NCI-H748 (cell line): ENCODE results near the gene ALK.

Source experiments
- DNase-seq: peaks from one replicate; lab custom pipeline; 2025; ENCODE audit not compliant: unreplicated experiment; lab: John Stamatoyannopoulos, UW

Gene ALK

DNA sequence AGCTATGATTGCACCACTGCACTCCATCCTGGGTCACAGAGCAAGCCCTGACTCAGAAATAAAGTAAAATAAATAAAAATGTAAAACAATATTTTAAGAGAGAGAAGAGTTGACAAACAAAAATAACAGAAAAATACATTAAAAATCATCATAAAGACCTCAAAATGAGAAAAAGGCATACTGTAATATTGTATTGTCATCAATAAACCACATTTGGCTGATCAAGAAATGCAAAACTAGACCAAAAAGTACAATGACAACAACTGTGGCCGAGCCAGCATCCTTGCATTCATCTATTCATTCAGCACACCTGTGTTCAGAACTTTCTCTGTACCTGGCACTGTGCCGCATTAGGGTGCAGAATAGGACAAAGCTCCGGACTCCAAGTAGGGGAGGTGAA is 121.8 kb downstream of the ALK start:
- no peak for DNase-seq

DNA sequence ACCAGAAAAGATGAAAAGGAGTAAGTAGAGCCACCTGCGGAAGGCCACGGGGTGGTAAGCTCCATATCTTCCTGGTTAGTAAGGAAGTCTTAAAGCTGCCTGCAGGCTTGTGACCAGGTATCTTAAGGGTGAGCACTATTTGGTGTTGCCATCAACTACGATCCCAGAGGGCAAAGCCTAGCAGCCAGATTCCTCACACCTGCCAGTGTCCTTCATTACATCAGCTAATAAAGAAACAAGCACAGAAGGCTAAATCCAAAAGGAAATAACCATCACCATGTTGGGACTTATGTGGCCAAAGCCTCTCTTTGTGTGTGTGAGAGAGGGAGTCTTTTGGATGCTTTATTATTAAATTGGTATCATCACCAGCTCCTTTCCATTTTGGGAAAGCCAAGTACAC is 123.5 kb downstream of the ALK start:
- no peak for DNase-seq

DNA sequence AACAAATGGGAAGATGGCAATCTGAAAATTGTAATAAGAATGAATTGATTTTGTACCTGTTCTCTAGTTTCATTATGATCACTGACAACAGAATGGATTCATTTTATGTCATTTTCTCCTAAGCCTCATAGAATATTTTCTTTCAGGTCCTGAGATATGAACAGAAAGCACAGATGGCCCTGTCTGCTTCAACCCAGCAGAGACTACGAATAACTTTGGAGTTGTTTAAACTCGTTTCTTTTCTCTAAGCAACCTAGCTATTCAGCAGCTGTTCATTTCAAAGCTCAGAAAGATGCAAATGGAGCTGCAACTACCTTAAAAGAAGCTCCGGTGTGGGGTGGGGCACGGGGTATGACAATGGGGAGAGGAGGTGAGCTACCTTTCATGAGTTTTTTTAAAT is 124.9 kb downstream of the ALK start:
- DNase-seq, result no peak

DNA sequence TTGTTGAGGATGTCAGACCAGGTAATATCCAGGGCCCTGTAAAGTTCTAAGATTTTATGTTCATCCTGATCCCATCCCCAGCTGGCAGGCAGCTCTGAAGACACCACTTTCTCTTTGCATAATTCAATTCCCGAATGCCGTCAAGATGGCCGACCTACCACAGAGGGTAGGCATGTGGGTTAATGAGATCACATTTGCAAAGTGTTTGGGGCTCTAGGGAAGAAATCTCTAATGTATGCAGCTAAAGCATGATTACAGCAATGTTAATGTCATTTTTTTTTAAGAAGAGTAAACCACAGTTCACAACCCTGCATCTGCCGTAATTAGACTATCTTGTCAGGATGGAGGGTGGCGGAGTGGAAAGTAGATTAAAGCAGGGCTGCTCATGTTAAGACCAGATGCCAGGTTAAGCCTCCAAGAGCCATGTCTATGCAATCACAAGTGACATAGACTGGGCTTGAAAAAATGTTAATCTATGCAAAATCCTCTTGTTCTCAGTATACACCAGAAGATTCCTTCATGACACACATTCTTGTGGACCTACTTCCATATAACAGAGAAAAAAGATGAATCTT is 131.4 kb downstream of the ALK start:
- DNase-seq, result no peak

DNA sequence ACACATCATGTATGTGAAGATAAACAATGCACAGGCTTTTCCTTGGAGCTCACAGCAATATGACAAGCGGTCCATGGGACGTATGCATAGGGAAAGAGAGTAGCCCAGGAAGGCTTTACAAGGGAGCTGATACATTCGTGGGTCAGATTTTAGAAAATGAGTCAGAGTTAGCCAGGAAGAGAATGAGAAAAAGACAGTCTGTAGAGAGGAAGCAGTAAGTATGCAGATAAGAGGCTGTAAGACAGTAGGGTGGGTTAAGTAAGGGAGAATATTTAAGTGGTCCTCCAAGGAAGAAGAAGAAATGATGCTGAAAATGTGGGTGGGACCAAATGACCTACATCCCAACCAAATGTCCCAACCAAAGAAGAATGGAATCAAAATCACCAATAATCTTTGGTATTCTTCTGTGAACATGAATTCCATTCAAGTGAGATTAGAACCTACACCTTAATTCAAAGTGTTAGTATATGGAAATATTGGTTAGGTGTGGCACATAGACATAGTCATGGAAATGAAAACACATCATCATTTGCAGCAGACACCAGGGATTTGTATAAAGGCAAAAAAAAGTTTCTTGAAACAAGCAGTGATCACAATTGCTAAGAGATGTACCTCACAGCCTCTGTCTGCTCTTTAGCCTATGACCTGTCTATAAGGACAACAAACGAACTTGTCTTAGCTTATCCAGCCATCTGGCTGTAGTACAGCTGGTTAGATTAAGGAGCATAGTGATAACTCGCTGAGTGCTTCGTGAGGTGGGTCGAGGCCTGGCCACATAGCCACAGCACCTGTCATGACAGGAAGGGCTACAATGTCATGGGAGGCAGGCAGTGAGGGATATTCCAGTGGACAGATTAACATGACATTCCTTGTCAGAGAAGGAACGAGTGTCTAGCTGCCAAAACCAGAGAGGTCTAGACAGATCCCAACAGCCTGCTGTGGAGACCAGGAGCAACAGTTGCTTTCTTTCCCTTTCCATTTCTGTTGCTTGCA is 133.6 kb downstream of the ALK start:
- DNase-seq, result no peak

DNA sequence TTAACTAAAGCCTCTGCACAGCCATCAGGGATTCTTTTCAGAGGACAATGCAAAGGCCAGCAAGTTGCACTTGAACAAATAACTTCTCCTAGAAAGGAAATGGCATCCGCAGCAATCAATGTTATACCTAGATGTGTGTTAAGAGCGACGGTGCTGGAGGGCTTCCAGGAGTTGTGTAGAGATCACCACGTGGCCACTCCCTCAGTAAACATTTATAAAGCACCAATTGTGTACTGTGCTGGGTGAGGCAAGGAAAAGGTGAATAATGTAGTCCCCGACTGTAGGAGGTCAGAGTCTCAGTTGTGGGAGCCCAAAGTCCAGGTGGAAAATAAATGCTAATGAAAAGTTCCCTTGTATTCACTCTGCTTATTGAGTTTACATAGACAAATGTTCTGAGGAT is 135.0 kb downstream of the ALK start:
- DNase-seq, result no peak

DNA sequence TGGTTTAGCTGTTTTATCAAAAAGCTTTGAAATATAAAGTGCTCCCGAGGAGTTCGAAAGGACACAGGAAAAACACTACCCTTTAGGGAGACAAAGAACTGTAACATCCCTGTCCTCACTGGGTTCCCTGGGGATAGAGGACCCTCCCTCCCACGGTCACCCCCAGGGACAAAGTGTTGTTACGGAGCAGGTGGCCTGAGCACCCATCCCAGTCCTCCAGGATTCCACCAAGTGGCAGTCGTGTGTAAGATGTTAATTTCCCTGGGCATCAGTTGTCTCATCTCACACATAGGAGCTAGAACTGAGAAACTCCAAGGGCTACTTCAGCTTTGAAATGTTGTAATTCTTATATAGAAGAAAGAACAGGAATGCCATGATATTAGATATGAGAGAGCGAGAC is 137.7 kb downstream of the ALK start:
- DNase-seq, result no peak

DNA sequence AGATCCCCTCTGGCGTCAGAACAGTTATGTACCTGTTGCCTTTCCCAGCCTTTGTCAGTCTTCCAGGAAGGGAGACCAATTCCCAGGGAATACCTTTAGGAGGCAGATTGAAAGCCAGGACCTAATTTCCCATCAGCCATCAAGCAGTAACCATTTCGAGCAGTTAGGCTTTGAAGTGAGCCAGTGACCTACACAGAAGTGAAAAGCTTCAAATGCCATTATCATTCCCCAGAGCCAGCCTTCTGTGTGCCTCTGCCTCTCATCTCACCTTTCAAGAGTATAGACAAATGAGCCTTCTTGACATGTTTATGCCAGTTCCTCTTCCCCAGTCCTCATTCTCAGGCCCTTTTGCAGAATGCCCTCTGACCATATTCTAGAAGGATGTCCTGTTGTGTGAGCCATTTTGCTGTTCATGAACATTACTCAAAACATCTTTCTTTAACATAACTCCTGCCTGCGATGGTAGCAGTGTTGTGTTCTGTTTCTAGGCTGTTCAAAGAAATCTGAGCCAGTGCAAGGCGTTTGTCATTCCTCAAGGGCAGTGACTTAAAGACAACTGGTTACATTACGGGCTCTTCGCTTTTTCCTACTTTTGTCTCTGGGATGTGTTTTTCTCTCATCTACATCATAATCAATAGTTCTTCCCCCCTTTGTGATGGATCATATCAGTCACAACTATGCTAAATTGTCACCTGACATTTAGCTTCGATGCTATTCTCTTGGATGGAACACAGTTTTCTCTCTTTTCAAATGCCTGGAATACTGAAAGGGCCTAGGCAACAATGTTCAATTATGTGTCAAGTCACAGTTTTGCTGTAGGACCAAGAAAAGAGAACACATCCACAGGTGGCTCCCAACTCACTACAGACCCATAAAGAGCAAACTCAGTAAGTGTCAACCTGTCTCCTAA is 138.6 kb downstream of the ALK start:
- no peak for DNase-seq

DNA sequence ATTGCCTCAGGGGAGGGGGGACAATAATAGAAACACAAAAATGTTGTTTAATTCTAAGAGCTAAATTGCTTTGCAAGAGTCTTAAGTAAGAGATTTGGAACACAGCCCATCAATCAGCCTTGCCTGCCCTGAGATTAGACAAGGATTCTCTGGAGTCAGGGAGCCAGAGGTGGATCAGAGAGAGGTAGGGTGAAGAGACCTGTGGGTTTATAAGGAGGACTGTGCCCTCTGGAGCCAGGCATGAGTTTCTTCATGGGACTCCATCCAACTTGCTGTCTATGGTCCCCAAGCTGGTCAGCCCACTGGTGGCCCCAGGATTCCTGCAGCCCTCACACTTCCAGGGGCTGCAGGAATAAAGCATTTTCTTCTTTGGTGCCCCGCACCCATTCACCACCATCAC is 139.3 kb downstream of the ALK start:
- no peak for DNase-seq

DNA sequence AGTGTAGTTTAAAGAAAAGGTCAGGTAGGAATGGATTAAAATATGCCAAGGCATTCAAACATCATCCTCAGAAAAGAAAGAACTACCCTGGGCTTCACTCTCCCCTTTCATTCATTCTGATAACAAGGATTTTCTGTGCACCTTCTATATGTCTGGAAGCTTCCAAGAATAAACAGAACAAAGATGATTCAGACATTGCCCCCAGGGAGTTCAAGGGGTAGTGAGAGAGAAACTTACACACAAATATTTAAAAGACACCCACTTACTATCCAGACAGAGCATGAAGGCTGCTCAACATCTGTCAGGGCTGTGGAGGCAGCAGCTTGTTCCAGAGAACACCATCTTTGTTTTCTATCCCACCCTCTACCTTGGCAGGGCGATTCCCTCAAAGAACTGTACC is 140.5 kb downstream of the ALK start:
- no peak for DNase-seq

DNA sequence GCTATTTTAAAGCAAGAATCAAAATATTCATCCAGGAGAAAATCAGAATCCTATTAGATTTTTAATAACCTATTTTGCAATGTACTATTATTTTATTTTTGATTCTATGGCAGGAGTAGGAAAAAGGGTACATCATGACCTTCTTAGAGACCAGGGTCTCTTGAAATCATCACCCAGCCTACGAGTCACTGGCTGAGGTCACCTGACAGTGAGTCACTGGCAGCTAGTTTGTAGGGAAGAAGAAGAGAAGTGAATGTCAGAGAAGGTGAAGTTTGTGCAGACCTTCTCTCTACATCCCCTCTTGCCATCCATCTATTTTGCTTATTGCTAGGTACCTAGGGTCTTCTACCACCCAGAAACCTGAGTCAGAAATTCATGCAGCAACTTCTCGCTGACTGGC is 144.2 kb downstream of the ALK start:
- DNase-seq, result no peak

DNA sequence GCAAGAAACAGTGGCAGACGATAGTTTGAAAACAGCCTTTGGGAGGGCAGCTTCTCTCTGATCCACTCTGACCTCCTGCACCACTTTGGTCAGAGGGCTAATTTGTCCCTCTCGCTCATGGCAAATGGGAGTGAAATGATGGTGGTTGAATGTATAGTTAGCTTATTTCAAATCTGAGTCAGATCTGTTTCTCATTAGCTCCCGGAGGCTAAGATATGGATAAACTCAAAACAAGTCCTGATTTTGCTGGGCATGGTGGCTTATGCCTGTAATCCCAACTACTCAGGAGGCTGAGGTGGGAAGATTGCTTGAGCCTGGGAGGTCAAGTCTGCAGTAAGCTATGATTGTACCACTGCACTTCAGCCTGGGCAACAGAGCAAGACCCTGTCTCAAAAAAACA is 145.0 kb downstream of the ALK start:
- no peak for DNase-seq

DNA sequence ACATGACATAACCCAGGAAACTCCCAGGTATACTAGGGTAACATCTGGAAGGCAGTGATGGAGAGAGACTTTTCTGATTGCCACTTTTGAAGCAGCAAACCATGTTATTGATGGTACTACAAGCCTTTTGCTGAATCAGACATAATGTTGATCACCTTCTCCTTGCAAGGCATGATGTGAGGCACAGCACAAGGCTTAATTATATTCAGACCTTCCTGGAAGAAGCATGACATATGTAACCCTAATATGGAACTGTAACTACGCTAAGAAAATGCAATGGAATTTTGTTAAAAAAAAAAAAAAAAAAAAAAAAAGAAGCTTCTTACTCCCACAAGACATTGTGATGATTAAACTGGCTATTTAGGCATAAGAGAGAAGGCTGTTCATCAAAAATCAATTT is 145.4 kb downstream of the ALK start:
- no peak for DNase-seq

DNA sequence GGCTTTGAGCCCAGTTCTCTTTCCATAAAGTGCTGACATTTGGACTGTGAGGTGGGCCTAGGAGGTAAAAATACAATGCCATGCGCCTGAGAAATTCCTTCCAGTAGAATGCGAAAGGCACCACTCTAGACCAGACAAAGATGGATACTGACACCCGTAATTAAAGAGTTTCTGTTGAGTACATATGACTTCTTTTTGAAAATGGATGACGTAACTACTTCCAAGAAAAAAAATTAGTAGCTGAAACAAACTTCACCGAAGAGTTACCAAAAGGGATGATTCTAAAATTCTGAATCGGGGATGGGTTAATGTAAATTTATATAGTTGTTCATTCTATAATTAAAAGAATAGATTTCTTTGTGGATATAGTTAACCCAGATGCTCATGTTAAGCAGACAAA is 146.8 kb downstream of the ALK start:
- DNase-seq, result no peak

DNA sequence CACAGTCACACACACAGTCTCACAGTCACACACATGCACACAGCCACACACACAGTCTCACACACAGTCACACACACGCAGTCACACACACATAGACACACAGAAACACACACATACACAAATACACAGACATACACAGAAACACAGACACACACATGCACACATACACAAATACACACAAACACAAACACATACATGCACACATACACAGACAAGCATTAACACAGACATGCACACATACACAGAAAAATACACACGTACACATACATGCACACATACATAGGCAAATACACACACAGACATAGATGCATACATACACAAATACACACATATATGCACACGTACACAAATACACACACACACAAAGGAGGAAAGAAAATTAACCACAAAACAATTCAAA is 150.5 kb downstream of the ALK start:
- DNase-seq, result no peak

DNA sequence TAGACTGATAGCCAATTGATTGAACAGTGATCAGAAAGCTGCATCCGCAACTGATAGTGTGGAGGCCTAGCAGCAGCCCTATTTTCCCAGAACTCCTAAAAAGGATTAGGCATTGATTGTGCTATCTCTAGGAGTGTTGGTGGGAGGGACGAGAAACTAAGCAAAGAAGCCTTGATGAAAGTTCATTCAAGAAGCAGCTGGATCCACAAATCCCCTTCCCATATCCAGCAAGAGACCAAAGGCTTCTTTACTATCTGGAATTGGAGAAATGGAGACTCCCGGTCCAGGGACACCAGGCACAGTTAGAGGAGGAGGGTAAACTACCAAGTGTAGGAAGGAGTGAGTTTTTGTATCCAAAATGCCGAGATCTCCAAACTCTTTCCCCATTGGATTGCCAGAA is 151.5 kb downstream of the ALK start:
- no peak for DNase-seq

DNA sequence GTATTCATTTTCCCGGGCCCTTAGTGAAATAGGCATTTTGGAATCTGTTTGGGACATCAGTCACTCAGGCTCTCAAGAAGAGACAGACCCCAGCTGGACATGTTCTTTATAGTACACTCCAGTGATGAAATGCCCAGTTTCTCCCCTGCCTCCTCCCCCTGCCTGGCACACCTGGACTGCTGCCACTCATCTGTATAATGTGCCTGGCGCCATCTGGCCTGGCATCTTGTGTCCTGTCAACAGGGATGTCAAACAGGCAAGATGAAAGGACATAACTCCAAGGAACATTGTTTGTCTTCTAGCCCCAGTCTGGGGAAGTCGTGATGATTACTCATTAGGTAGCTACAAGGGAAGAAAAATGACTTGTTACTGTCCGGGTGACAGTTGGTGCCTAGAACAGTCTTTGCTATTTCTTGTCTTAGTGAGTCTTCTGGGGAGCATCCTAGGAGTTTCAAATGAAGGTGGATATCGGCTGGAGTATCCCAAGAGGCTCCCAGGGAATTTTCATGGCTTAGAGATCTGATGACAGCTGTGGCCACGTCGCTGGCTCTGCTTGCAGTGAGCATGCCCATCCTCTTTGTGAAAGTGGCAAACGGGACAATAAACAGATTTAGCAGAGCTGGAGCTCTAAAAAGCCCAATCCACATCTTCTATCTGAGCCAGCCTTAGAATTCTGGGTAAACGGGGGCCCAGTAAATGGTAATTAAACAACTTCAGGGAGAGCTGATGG is 153.6 kb downstream of the ALK start:
- DNase-seq, result no peak

DNA sequence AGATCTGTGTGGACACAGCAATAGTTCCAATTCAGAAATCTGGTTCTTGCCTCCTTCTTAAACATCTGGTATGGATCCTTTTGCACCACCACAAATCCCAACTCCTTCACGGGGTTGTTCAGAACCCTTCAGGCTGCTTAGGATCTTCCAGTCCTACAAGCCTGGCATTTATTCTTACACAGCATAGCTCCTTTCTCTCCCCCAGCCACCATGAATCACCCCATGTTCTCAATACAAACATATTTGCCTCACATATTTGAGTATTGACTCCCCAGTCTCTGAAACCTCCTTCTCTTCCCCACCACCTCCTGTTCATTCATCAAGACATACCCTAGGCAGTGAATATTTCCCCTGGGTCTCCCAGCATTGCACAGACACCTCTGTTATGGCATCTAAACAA is 155.2 kb downstream of the ALK start:
- DNase-seq, result no peak

DNA sequence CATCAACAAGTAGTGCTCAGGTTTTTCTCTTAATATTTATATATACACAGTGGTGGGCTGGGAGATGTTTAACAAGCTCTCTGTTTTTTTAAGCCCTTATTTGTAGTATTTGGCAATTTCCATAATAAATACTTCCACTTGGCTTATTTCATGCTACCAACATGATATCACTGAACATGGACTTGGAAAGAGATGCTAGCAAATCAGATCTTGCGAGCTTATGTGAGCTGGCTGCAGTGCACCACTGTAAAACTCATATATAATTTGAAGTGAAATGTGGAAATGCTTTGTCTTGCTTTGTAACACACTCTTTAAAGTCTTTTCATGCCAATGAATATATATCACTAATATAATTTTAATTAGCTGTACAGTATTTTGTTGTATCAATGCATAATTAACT is 155.7 kb downstream of the ALK start:
- DNase-seq, result no peak

DNA sequence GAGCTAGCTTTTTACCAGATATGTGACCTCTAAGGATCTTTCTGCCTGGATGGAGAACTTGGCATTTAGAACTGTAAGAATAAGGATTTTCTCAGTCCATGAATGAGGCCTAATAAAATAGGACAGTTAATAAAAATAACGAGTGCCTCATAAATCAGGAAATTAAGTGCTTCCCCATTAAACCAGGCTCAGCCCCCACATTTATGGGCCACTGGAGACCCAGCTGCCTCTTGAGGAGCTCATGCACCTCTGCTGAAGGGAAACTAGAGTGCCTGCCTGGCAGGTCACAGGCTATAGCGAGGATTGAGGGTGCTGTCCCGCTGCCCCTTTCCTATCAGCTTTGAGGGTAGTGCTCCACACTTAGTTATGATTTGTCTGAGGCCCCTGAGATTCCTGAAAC is 158.0 kb downstream of the ALK start:
- no peak for DNase-seq

DNA sequence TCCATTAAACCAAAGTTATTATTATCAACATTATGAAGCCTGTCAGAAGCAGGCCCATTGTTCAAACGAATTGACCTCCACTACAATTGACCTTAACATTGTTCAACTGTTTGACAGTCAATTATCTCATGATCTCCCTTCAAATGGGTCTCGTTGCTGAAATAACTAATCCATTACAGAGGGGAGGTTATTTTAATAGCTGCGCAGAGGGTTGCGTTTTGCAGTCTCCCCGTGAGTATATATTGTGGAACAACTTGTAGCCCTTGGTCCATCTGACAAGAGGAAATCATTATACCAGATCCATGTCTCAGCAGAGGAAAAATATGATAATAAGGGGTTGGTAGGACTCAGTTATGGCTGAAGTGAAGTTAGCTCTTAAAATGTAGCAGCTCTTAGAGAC is 159.1 kb downstream of the ALK start:
- peak; percentile 13 for DNase-seq
